MM.1S (cell line): ENCODE measurements around the gene NTRK3.

Experiments used
- CTCF ChIP-seq: fragments of 300-600 bp; sonication (generic); IDR thresholded peaks from 2 replicates; pipeline ENCODE4 v1.5.1; 2016; ENCODE audit warnings: antibody characterized with exemption, low read length, mixed read lengths
- EZH2 ChIP-seq: fragments of 300-600 bp; sonication (generic); optimal IDR thresholded peaks from 2 replicates; pipeline ENCODE3; 2017; ENCODE audit warnings: low read depth, mild to moderate bottlenecking, antibody characterized with exemption, low read length, mixed read lengths

GRCh38 chr15:87949151-87949574 is 307.4 kb downstream of the NTRK3 start:
- no peak for TF ChIP-seq CTCF
- no peak for TF ChIP-seq EZH2
